ENCODE results near the gene ZFP36L1. TPM values are rescaled to one million over a fixed set of nuclear protein-coding genes. Genes with fewer than 3 reads are reported as not detected.
A peak's percentile ranks its signal among the peaks of the same experiment; 100 is the strongest.

Gene ZFP36L1
- total RNA-seq, 1 donor from 2014 or later: 144 TPM

DNA sequence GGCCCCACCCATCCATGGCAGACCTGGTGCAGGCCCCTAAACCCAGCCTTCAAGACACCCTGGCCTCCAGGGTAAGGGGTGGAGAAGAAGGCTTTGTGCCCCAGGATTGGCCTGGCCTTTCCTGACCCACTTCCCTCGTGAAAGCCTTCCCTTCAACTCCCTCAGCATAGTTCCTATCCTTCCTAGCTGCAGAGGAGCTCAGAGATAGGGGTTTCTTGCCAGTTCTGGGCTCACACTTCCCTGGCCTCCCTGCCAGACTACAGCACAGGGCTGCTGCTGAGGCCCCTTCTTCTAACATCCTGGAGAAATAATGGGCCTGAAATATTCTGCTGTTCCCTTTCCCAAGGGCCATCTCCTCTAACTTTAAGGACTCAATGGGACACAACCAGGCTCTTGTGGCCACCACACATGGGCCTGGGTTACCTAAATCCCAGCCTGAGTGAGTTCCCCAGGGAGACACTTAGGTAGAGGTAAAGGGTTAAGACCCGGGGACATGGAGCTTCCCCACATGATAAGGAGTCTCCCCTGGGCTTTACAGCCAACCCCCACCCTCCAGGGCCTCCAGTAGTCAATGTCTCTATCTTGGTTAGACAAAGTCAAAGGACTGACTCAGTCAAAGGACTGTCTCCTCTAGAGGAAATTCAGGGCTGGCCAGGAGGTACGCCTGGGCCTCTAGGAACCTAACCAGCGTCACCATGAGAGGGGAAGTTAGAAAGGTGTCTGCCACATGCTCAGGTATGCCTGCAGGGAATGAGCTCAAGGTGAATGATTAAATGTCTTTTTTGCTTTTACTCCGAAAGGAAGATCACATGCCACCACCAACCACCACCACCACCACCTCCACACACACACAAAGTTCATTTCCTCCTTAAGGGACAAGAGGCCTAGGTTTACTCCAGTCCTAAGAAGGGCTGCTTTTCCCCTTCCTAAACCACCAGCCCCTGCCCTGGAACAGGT lies 7.1 kb downstream of the ZFP36L1 start:
- DNase-seq (ENCODE audit: low read depth): no peak
- Histone ChIP-seq H3K27me3 (ENCODE audit: control insufficient read depth, insufficient read depth, low read length) (no peaks in the 10 kb centered on the region), H3K36me3 (ENCODE audit: control insufficient read depth, insufficient read depth, low read length) (peaks cover 11% of the 10 kb centered on the region), H3K4me3 (ENCODE audit: low read depth, low read length) (no peak overlapping the region)
- TF ChIP-seq, protein P1, sequence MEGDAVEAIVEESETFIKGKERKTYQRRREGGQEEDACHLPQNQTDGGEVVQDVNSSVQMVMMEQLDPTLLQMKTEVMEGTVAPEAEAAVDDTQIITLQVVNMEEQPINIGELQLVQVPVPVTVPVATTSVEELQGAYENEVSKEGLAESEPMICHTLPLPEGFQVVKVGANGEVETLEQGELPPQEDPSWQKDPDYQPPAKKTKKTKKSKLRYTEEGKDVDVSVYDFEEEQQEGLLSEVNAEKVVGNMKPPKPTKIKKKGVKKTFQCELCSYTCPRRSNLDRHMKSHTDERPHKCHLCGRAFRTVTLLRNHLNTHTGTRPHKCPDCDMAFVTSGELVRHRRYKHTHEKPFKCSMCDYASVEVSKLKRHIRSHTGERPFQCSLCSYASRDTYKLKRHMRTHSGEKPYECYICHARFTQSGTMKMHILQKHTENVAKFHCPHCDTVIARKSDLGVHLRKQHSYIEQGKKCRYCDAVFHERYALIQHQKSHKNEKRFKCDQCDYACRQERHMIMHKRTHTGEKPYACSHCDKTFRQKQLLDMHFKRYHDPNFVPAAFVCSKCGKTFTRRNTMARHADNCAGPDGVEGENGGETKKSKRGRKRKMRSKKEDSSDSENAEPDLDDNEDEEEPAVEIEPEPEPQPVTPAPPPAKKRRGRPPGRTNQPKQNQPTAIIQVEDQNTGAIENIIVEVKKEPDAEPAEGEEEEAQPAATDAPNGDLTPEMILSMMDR (IDR thresholded peaks at IDR 0.05; ENCODE audit: insufficient read depth, low read length, poor library complexity, severe bottlenecking): no peak

DNA sequence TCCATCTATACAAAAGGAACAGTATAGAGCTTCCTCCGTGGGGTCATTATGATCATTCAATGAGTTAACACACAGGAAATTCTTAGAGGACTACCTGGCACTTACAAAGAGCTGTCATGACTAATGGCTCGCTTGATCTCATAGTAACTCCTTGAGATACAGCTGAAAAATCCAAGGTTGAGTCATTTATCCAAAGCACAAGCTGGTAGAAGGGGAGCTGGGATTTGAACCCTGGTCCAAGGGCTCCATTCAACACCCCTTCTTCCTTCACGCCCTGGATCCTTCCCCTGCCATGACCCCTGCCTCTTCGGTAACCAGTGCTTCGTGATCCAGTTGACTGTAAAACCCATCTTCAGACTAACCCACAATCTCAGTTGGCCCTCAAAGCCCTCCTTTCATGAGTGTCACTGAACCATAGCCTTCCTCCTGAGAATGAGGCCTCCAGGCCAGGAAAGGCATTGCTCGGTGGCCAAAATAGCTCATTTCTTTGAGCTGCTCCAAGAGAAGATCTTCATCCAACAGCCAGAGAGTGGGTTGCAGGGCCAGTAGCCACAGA lies 7.8 kb downstream of the ZFP36L1 start:
- H3K4me3 ChIP-seq (ENCODE audit: low read depth, low read length): no peak overlapping the region
- TF ChIP-seq, protein P1 (IDR thresholded peaks at IDR 0.05; ENCODE audit: insufficient read depth, low read length, poor library complexity, severe bottlenecking): no peak
- no peaks in the 10 kb centered on the region for H3K27me3 ChIP-seq (ENCODE audit: control insufficient read depth, insufficient read depth, low read length)
- DNase-seq (ENCODE audit: low read depth): peak; percentile 96
- peaks cover 8% of the 10 kb centered on the region for H3K36me3 ChIP-seq (ENCODE audit: control insufficient read depth, insufficient read depth, low read length)

DNA sequence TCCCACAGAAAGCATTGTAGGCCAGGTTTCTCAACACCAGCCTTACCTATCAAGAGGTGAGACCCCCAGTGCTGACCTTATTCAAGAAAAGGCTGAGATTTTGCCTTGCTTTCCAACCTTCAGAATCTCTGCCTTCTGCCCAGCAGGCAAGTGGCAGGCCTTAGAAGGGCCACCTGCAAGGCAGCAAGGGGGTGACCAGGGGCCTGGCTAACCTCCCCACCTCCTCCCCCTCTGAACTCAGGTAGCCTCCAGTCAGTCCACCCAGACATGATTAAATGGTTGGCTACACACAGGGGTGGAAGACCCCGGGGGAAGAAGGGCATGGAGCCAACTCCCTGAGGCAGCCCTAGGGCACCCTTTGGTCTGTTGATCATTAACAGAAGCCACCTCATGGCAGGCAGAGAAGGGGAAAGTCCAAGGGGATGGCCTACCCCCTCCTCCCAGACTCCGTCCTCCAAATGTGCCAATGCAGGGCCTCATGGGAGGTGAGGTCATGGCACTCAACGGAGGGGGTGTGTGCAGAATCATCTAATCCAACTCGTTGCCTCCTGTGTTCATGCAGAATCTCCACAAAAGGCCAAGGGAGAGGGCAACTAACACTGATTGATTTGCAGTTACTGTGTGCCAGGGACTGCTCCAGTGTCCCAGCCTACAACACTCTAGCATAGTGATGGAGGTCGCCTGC lies 8.5 kb downstream of the ZFP36L1 start:
- TF ChIP-seq, protein P1 (IDR thresholded peaks at IDR 0.05; ENCODE audit: insufficient read depth, low read length, poor library complexity, severe bottlenecking): no peak
- H3K27me3 ChIP-seq (ENCODE audit: control insufficient read depth, insufficient read depth, low read length): no peaks in the 10 kb centered on the region
- no peak overlapping the region for H3K4me3 ChIP-seq (ENCODE audit: low read depth, low read length)
- peak; percentile 97 for DNase-seq (ENCODE audit: low read depth)
- H3K36me3 ChIP-seq (ENCODE audit: control insufficient read depth, insufficient read depth, low read length): peaks cover 4% of the 10 kb centered on the region

DNA sequence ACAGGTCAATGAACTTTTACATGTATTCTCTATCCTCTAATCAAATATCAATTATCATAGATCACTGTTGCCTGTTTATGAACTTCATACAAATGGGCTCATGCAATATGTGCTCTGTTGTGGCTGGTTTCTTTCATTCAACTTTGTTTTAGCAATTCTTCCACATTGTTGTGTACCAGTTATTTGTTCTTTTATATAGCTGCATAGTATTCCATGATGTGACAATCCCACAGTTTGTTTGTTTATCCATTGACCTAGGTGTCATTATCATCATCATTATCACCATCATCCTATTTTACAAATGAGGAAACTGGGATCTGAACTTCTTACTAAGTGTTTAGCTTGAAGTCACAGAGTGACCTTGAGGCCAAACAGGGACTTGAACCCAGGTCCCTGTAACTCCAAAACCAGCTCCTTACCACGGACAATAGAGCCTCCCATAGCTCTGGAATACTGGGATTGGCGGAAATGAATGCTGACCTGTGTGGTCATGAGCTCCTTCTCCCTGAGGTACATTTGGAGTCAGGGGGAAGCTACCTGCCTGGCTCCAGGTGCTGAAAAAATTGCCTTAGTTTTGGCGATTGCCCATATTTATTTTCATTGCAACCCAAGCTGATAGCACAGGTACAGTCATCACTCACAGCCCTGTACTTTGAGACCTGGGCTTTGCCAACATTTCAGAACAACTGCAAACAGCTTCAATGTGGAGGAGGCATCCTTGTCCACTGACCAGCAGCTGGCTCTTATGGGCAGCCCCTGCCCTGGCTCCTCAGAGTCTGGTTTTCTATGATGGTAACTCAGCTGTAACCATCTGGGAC lies 9.2 kb downstream of the ZFP36L1 start:
- Histone ChIP-seq H3K36me3 (ENCODE audit: control insufficient read depth, insufficient read depth, low read length) (peaks cover 2% of the 10 kb centered on the region), H3K27me3 (ENCODE audit: control insufficient read depth, insufficient read depth, low read length) (no peaks in the 10 kb centered on the region), H3K4me3 (ENCODE audit: low read depth, low read length) (no peak overlapping the region)
- TF ChIP-seq, protein P1 (IDR thresholded peaks at IDR 0.05; ENCODE audit: insufficient read depth, low read length, poor library complexity, severe bottlenecking): no peak
- no peak for DNase-seq (ENCODE audit: low read depth)

DNA sequence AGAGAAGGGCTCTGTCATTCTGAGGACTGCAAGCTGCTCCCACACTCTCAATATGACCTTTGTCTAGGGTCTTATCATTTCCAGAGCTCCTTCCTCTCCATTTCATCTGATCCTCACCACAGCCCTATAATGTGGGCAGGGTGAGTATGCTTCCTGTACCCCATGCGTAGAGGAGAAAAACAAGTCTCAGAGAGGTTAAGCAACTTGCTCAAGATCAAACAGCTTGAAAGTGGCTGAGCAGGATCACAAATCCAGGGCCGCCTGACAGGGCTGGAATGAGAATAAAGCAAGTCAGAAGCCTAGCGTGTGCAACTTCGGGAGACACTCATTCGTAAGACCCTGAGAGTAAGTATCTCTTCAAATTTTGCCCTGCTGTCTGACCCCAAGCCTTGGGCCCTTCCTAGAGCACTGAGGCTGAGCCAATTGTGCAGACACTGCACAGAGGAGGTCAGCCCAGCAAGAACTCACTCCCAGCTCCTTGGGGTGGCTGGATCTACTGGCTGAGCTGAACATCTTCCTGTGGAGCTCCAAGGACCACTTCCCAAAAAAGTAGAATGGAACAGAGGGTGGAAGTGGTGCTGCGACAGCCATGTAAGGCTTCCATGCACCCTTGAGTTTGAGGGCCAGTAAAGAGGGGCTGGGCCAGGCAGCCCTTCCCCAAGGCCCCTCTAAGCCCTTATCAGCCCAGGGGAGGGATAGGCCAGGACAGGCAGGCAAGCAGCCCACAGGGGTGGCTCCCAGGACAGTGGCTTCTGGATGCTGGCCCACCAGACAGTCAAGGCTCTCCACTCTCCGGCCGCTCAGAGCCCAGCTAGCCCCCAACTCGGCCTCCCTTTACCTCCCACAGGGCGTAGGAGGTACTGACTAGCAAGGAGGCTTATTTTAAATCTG lies 10.5 kb downstream of the ZFP36L1 start:
- H3K27me3 ChIP-seq (ENCODE audit: control insufficient read depth, insufficient read depth, low read length): no peaks in the 10 kb centered on the region
- DNase-seq (ENCODE audit: low read depth): no peak
- no peak overlapping the region for H3K4me3 ChIP-seq (ENCODE audit: low read depth, low read length)
- H3K36me3 ChIP-seq (ENCODE audit: control insufficient read depth, insufficient read depth, low read length): peaks cover 2% of the 10 kb centered on the region
- TF ChIP-seq, protein P1 (IDR thresholded peaks at IDR 0.05; ENCODE audit: insufficient read depth, low read length, poor library complexity, severe bottlenecking): no peak
